Mononuclear cell (primary cell): ENCODE data around the gene HMGN4. TPM values are rescaled to one million over a fixed set of nuclear protein-coding genes. Genes with fewer than 3 reads are reported as not detected.

Source experiments
- H3K27me3 ChIP-seq: 2 replicates; pipeline ENCODE4 v1.6.0; 2011; ENCODE audit warnings: low read length, control low read depth; ENCODE audit not compliant: insufficient read depth
- H3K4me1 ChIP-seq: 2 replicates; pipeline ENCODE4 v1.5.1; 2011; ENCODE audit warnings: mild to moderate bottlenecking, low read length, control low read depth; ENCODE audit not compliant: insufficient read depth
- H3K4me3 ChIP-seq: 2 replicates; pipeline ENCODE4 v1.5.1; 2011; ENCODE audit warnings: mild to moderate bottlenecking, low read length, moderate library complexity
- H3K9me3 ChIP-seq: 2 replicates; pipeline ENCODE4 v1.5.1; 2011; ENCODE audit warnings: low read depth, mild to moderate bottlenecking, control low read depth, low read length
- total RNA-seq: library from RNA; depleted of rRNA; stranded (reverse); fragments of >200 nt; gene quantifications from one replicate; pipeline ENCODE4 v1.2.3, GENCODE V29; 2012

The HMGN4 gene
- total RNA-seq, 1 donor, result 40.4 TPM

DNA sequence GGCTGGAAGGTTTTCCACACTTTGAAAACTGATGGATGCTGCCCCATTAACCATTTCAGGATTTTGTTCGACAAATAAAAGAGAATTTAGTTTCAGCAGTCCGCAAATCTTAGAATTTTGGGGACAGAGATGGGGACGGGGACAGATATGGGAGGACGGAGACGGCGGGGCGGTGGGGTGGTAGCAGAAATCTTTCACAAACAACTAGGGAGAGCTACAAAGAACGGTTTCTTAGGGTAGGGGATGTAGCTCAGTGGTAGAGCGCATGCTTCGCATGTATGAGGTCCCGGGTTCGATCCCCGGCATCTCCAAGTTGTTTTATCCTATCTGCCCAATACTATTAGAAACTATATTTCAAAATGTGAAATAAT, 15.1 kb downstream of the HMGN4 start:
- H3K4me3 ChIP-seq, result peak overlapping the region; percentile 47
- H3K27me3 ChIP-seq, result no peaks in the 10 kb centered on the region
- H3K4me1 ChIP-seq, result peaks cover 48% of the 10 kb centered on the region
- no peaks in the 10 kb centered on the region for H3K9me3 ChIP-seq

- Histone ChIP-seq H3K9me3 (no peaks in the 10 kb centered on the region), H3K27me3 (no peaks in the 10 kb centered on the region), H3K4me3 (peak overlapping the region; percentile 47), H3K4me1 (peaks cover 48% of the 10 kb centered on the region)
Observed at GRCh38 chr6:26553635-26554446, 15.7 kb downstream of the HMGN4 start.

GRCh38 chr6:26554447-26554696, 16.2 kb downstream of the HMGN4 start:
- no peaks in the 10 kb centered on the region for H3K27me3 ChIP-seq
- peak overlapping the region; percentile 47 for H3K4me3 ChIP-seq
- no peaks in the 10 kb centered on the region for H3K9me3 ChIP-seq
- peaks cover 48% of the 10 kb centered on the region for H3K4me1 ChIP-seq

DNA sequence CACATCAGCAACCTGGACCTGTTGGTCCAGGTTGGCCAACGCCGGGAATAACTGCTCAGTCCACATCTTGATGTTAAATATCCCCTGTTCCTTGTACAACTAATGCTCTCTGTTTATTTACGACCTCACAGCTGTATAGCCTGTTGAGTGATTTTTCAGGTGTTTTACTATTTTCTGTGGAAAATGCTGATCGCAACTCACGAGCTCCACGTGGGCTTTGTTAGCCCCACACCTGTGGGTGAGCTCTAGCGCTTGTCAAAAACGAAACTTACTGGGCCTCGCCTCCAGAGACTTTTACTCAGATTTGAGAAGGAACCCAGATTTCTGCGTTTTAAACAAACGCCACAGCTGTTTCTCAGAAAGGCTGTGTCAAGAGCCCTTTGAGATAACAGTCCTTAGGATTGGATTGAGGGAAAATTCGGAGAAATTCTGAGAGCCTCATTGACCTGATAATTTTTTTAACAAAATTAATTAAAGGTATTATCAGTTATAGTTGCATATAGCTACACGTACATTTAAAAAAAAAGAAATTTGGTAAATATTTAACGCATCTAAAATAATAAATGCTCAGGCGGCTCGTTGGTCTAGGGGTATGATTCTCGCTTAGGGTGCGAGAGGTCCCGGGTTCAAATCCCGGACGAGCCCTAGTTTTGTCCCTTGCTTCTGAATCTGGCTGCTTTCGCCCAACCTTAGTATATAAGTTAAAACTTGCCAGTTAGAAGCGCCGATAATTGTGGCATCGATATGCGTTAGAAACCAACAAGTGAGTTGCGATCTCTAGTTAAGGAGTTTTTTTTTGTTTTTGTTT, 16.7 kb downstream of the HMGN4 start:
- Histone ChIP-seq H3K27me3 (no peaks in the 10 kb centered on the region), H3K9me3 (no peaks in the 10 kb centered on the region), H3K4me3 (peak overlapping the region; percentile 47), H3K4me1 (peaks cover 45% of the 10 kb centered on the region)

- Histone ChIP-seq H3K4me3 (no peak overlapping the region), H3K9me3 (no peaks in the 10 kb centered on the region), H3K27me3 (no peaks in the 10 kb centered on the region), H3K4me1 (peaks cover 37% of the 10 kb centered on the region)
Observed at GRCh38 chr6:26555505-26556262, 17.5 kb downstream of the HMGN4 start.

DNA sequence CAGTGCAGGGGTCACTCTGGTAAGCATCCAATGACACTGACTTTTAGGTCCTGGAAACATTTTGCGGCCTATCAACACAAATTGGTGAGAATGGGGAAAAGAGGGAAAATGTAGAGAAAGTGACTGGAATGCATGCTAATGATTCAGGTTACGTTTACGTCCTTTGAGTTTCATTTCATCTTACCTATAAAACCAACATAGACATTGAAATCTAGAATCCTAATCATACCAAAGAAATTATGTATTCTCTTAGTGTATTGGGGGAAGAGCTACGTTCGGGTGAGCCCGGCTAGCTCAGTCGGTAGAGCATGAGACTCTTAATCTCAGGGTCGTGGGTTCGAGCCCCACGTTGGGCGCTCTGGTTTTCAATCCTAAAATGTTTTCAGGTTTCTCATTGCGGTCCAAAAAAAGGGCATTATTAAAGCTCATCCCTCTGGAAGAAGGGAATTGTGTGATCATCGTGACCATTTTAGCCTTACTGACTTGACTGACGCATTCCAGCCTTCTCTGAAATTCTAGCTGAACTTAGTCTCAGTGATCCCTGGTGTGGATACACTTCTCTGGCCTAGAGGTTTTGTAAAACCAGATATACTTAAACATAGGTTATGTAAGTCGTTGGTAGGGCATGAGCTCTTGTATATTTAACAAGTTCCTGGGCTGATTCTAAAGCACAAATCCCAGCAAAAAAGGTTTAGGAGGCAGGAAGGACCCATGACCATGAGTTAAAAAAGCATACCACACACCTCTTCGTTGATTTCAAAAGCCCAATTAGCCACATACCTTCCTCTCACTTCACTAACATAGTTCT, 18.3 kb downstream of the HMGN4 start:
- Histone ChIP-seq H3K9me3 (no peaks in the 10 kb centered on the region), H3K27me3 (no peaks in the 10 kb centered on the region), H3K4me3 (no peak overlapping the region), H3K4me1 (peaks cover 35% of the 10 kb centered on the region)

GRCh38 chr6:26561533-26562466, 23.6 kb downstream of the HMGN4 start:
- Histone ChIP-seq H3K27me3 (no peaks in the 10 kb centered on the region), H3K4me1 (no peaks in the 10 kb centered on the region), H3K9me3 (no peaks in the 10 kb centered on the region), H3K4me3 (no peak overlapping the region)

DNA sequence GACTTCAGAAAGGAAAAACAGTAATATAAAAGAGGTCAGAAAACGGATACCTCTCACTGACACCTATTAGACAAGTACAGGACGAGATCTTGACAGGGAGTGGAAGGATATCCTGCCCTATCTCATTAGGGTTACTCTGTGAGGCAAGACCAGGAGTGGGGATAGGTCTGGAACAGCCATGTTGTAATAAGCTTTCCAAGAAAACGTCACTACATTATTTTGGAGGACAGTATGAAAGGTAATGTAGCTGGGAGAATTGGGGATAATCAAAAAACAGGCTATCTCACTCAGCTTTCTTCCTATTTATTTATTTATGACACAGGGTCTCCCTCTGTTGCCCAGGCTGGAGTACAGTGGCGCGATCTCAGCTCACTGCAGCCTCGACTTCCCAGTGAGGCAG, 25.3 kb downstream of the HMGN4 start:
- no peak overlapping the region for H3K4me3 ChIP-seq
- H3K27me3 ChIP-seq, result no peaks in the 10 kb centered on the region
- H3K9me3 ChIP-seq, result no peaks in the 10 kb centered on the region
- H3K4me1 ChIP-seq, result no peaks in the 10 kb centered on the region

GRCh38 chr6:26568601-26569432, 30.7 kb downstream of the HMGN4 start:
- Histone ChIP-seq H3K9me3 (no peaks in the 10 kb centered on the region), H3K4me1 (peaks cover 14% of the 10 kb centered on the region), H3K27me3 (no peaks in the 10 kb centered on the region), H3K4me3 (peak overlapping the region; percentile 55)

- peaks cover 14% of the 10 kb centered on the region for H3K4me1 ChIP-seq
- no peaks in the 10 kb centered on the region for H3K27me3 ChIP-seq
- no peak overlapping the region for H3K4me3 ChIP-seq
- no peaks in the 10 kb centered on the region for H3K9me3 ChIP-seq
Observed at GRCh38 chr6:26569433-26569764, 31.2 kb downstream of the HMGN4 start.

DNA sequence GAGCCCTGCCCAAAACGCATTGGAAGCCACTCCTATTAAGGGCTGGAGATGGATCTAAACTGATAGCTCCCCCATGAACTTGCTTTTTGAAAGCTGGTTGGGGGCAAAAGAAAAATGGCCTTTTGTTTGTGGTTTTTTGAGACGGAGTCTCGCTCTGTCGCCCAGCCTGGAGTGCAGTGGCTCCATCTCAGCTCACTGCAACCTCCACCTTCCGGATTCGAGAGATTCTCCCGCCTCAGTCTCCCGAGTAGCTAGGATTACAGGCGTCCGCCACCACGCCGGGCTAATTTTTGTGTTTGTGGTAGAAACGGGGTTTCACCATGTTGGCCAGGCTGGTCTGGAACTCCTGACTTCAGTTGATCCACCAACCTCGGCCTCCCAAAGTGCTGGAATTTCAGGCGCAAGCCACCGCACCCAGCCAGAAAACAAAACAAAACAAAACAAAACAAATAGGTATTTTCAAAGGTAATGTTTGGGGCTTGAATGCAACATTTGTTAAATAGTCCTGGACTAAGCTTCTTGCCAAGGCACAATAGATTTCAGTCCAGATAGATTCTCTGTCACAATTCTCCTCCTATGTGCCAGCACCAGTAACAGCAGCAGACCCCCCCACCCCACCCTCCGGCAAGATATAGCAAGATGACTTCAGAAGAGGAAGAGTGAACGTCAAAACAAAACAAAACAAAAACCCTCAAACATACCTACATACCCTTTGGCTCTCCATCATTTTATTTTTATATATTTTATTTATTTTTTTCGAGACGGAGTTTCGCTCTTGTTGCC, 32.1 kb downstream of the HMGN4 start:
- Histone ChIP-seq H3K4me1 (peaks cover 14% of the 10 kb centered on the region), H3K9me3 (no peaks in the 10 kb centered on the region), H3K27me3 (no peaks in the 10 kb centered on the region), H3K4me3 (no peak overlapping the region)

- Histone ChIP-seq H3K27me3 (no peaks in the 10 kb centered on the region), H3K9me3 (no peaks in the 10 kb centered on the region), H3K4me1 (peaks cover 19% of the 10 kb centered on the region), H3K4me3 (peak overlapping the region; percentile 46)
Observed at GRCh38 chr6:26571592-26572296, 33.6 kb downstream of the HMGN4 start.
